Measurements from ENCODE around the gene IPCEF1.
"Not testable (repeated sequence)": the region's sequence is repeated elsewhere in the genome, so short reads cannot be mapped to it uniquely, and the experiment has no call there.

Gene IPCEF1

DNA sequence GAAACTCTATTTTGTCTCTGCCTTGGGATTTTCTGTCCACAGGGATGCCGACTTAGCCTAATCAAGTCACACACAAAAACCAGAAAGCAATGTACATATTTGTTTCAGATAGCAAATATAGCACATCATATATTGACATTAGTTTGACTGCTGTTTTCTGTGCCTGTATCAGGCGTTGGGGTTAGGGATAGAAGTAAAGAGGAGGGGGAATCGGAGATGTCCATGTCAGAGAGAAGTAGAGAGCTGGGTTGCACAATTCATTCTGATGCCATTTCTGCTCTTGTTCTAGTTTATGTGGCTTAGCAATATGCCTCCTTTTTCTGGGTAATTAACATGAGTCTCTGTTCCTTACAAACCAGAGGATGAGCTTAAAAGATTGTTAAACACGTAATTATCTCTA lies 14.7 kb upstream of the IPCEF1 start:
- DNase-seq (ENCODE audit: low spot score), result no peak

DNA sequence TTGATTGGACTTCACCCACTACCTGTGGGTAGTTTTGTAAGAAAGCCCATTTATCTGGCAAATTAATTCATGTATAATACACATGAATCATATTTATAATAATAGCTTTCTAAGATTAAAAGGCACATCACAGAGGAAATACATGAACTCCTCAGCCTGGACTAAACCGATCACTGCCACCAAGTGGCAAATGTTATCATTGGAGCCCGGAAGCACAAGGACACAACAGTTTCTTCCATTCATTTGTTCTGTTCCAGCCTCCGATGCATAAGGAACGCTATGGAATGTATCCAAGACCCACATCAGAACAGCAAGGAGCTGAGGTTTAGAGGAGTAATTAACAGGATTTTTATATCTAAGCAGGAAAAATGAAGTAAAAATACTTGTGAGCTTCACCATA lies 13.9 kb upstream of the IPCEF1 start:
- DNase-seq (ENCODE audit: low spot score), result no peak

DNA sequence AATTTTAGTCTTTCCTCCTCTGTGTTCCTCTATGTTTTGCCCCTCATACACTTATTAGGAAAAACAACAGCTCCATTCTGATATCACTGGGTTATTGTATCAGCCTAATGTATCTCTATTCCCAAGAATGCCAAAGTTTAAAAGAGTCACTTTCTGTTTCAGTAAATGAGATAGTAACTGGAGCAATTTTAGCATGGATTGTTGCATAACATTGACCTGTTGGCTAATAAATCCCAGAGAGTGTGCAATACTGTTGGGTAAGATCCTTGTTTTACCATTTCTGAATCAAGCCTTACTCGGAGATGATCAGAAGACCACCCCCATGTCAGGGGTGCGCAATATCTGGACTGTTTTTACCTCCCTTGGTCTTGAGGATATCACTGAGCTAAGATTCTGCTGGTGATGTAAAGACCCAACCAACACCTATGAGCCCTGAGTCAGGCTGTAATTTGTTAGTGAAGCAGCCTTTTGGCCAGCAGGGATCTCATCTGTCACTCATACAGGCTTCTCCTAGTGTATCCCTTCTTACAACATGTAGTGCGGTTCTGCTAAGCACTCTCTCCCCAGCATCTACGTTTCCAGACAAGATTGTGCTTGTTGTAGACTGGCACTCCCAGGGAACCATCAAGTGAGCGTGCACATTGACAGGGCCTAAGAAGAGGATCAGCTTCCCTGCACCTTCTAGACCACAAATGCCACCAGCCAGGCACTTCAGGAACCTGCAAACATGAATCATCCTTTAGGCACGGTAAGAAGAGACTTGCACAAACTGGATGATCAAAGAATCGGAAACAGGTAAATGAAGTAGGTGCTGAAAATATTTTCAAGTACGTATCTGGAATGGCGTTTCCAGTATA lies 11.5 kb upstream of the IPCEF1 start:
- no peak for DNase-seq (ENCODE audit: low spot score)

DNA sequence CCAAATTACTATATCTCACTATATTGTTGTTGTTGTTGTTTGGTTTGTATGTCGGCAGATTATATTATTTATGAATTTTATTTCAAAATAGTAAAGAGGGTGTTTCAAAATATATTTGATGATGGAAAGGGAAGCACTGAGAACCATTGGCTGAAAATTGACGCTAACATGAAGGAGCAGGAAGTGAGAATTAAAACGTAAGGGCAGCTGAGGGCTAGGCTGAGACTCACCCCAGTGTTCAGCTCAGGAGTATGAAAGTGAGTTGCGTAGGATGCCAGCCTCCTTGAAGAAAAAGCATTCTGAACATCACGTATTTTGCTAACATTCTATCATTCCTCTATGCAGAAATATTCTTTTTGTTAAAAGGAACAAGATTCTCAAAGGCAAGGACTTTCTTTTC lies 10.7 kb upstream of the IPCEF1 start:
- DNase-seq (ENCODE audit: low spot score), result no peak

DNA sequence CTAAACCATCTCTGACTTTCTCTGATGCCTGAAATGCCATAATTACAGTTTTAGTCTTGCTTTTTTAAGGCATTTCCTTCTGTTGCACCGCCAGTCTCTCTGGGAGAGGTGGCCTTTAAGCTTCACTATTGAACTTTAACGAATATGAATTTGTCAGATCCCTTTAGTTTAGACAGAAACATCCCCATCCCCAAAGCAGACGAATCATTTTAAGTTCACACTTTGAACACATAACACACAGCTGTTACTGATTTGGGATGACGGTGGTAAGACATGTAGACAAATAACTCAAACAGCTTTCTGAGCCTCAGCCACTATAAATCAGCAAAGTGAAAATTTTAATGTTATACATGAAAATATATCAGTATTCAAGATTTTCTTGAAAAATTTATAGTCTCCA lies 7.2 kb upstream of the IPCEF1 start:
- DNase-seq (ENCODE audit: low spot score), result no peak

DNA sequence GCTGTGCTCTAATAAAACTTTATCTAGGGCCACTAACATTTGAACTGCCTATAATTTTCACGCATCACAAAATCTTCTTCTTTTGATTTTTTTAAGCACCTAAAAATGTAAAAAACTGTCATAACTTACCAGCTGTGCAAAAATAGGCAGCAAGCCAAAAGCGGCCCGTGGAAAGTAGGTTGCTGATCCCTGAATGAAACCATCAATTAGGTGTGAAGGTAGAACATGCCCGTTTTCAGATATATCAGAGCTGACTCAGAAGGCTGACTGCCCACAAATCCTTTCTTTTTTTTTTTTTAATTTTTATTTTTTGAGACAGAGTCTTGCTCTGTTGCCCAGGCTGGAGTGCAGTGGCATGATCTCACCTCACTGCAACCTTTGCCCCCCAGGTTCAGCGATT lies 4.9 kb upstream of the IPCEF1 start:
- DNase-seq (ENCODE audit: low spot score), result no peak

DNA sequence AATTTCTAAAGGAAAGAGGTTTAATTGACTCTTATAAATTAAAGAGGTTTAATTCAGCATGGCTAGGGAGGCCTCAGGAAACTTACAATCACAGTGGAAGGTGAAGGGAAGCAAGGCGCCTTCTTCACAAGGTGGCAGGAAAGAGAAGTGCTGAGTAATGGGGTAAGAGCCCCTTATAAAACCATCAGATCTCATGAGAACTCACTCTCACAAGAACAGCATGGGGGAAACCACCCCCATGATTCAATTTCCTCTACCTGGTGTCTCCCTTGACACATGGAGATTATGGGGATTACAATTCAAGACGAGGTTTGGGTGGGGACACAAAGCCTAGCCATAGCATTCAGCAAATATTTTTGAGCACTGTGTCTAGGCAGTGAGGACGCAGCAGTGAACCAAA lies 3.9 kb upstream of the IPCEF1 start:
- no peak for DNase-seq (ENCODE audit: low spot score)

DNA sequence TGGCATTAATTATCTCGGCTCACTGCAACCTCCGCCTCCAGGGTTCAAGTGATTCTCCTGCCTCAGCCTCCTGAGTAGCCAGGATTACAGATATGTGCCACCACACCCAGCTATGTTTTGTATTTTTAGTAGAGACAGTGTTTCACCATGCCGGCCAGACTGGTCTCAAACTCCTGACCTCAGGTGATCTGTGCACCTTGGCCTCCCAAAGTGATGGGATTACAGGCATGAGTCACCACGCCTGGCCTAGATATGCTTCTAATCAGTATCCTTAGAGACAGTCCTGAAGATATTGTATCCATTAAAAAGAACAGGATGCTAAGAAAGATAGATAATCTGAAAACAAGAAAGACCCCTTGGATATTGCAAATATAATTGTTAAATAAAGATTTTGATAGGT lies 3.1 kb upstream of the IPCEF1 start:
- no peak for DNase-seq (ENCODE audit: low spot score)

DNA sequence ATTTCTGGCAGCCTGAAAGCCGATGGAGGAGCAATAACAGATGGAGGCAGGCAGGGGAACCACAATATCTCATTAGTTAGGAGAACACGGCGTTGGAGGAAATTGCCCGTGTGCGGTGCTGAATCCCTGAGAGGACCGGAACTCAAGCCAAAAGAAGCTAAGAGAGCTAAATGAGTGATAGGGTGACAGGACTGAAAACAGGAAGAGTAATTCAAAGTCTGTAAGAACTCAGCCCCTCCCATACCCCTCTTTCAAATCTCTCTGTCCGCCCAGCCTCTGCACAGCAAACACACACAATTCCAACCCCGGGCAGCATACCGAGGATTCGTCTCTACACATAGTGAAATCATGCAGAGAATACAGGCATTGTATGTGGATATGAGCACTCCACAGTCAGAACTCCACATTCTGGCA lies 2.6 kb upstream of the IPCEF1 start:
- no peak for DNase-seq (ENCODE audit: low spot score)

DNA sequence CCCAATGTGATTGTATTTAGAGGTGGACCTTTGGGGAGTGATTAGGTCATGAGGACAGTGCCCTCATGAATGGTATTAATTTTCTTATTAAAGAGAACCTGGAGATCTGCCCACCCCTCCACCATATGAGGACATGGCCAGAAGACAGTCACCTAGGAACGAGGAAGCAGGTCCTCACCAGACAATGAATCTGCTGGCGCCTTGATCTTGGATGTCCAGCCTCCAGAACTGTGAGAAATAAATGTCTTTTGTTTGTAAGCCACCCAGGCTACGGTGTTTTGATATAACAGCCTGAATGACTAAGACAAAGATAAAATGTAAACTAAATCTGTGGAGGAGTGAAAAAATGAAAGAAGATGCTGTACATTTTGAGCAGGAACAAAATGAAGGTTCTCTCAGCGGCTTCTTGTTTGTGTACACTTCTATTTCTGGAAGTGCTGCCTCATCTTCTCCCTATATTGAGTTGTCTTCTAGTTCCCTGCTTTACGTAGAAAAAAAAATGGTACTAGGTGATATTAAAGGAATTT lies 1.5 kb upstream of the IPCEF1 start:
- no peak for DNase-seq (ENCODE audit: low spot score)

DNA sequence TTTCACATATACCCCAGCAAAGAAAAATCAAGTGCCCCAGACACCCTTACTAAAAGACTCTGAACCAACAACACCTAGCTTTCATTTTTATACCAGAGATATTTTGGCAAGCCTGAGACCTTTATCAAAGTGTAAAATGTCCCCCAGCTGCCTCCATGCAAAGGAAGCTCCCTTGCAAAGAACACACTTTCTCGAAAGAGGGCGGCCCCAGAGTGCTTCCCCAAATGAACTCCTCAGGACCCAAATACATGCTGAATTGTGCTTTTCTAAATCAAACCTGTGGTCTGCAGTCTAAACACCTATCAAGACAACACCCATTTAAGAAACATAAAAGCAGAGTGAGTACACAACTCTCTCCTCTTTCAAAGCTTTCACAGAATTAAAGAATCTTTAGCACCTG lies 490 bp downstream of the IPCEF1 start:
- DNase-seq (ENCODE audit: low spot score), result no peak

DNA sequence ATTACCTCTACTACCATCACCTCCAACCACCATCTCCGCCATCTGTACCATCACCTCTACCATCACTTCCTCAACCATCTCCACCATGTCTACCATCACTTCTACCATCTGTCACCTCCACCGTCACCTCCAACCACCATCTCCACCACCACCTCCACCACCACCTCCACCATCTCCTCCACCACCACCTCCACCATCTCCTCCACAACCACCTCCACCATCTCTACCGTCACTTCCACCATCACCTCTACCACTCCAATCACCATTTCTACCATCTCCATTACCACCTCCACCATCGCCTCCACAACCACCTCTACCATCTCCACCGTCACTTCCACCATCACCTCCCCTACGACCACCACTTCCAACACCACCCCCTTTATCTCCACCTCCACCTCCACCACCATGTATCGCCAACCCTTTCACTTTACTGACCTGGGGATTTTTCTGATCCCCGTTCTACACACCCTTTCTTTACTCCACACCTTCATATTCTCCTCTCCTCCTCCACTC lies 2.3 kb downstream of the IPCEF1 start:
- no peak for DNase-seq (ENCODE audit: low spot score)

DNA sequence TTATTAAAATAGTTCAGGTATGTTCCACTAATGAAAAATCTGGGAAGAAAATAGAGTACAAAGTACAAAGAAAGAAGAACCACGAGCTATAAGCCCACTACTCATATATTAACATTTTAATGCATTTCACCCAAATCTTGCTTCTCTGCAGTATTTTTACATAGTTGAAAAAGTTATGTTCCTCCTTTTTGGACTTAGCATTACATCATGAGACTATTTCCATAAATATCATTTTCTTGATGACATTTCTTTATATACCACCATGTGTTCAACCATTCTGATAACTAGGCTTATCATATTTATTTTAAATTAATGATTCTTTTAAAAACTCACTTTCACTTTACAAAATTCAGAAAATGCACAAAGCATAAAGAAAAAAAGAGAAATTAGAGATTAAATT lies 3.0 kb downstream of the IPCEF1 start:
- no peak for DNase-seq (ENCODE audit: low spot score)

DNA sequence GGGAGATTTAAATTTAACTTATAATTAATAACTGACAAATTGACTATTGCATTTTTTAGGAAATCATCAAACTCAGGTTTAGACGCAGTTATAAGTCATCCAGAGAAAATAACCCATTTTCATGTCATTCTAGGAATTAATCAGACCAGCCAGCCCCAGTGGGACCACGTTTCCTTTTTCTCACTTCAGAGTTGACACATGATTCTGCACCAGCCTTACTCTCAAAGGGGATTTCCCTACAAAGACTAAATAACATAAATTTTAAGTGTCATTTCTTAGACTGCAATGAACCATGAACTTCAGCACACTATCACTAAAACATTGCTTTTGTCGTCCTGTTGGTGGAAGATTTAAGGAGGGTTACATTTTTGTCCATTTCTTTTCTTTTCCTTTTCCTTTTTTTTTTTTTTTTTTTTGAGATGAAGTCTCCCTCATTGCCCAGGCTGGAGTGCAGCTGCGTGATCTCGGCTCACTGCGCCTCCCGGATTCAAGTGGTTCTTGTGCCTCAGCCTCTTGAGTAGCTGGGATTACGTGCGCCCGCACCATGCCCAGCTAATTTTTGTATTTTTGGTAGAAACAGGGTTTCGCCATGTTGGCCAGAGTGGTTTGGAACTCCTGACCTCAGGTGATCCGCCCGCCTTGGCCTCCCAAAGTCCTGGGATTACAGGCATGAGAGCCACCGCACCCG lies 3.6 kb downstream of the IPCEF1 start:
- no peak for DNase-seq (ENCODE audit: low spot score)

DNA sequence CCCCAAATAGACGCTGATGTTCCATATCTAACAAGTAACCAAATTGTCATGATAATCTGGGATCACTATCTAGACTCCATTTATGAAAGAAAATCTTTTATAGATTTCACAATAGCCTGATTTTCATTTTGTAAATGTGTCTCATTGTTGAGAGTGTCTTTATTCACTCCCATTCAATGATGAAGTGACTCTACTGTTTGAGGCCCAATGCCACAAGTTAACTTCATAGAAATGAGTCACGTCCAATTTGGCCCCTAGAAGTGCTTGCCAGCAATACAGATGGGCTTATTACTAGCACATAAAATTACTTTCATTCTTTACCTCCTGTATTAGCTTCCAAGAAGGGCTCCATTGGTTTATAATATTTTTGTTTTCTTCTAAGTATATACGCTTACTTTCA lies 6.3 kb downstream of the IPCEF1 start:
- no peak for DNase-seq (ENCODE audit: low spot score)

DNA sequence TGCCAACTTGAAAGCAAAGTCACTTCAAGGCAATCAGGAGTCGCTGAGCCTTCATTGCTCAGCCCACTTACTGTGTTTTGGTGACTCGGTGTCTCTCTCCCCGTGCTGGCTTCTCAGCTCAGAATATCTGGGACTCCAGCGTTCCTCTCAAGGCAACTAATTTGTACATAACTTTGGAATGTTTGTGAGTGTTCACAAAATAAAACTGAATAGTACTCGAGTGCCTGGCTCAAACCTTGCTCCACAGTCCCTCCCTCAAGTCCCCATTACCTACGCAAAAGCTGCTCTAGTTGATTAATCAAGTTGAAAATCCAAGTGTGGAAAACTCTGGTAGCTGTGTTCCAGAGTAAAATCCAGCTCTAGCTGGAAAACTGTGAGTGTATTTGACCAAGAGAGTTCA lies 8.6 kb downstream of the IPCEF1 start:
- no peak for DNase-seq (ENCODE audit: low spot score)

DNA sequence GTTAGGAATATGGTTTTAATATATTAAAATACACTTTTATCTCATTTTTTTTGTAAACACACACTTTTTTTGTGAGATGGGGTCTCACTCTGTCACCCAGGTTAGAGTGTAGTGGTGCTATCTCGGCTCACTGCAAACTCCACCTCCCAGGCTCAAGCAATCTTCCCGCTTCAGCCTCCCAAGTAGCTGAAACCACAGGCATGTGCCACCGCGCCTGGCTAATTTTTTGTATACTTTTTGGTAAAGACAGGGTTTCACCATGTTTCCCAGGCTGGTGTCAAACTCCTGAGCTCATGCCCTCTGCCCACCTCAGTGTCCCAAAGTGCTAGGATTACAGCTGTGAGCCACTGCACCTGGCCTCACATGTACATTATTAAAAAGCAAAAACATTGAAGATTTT lies 10.8 kb downstream of the IPCEF1 start:
- DNase-seq (ENCODE audit: low spot score), result no peak

DNA sequence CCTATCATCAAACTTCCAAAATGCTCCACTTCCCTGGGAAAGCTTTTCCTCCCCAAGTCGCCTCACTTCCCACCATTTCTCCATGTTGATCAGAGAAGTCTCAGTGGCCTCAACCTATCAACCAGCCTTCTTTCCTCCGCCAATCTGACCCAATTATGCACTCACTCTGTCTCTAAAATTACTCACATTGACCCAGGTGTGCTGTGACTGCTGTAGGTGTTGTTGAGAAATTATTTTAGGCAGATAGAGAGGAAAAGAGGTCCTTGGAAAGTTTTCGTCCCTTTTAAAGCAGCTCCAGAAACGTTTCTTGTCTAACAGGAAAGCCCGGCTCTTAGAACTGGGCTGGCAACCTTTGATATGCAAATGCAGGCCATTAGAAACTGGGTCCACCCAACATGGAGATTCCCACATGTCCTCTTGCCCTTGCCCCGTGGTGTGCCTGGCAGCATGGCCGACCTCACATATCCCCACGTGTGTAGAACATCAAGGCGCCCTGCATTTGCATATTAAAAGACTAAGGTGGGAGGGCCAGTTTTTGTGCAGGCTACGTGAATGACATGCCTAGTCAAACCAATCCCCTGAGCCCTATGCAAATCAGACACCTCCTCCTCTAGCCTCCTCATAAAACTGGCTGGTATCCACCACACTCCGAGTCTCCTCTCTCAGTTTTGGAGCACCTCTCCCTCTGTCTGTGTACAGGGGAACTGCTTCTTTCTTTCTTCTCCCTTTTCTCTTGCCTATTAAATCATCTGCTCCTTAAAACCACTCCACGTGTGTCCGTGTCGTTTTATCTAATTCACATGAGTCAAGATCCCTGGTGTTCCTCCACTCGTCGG lies 12.9 kb downstream of the IPCEF1 start:
- DNase-seq (ENCODE audit: low spot score), result no peak

DNA sequence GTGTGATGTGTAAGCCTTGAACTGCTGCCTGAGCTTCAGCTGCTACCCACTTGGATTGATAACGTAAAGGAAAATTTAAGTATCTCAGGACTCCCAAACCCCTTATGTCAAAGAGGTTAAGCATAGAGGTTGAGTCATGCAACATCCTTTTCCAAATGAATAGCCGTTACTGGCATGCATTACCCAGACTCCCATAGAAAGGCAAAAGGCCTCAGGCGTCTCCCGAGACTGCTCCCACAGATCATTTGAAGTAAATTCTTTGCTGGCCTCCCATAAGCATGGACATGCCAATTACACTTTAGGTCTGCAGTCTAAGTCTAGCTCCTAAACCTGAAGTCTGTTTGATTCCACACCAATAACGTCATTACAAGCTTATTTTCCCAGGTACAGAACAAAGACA lies 14.7 kb downstream of the IPCEF1 start:
- no peak for DNase-seq (ENCODE audit: low spot score)

DNA sequence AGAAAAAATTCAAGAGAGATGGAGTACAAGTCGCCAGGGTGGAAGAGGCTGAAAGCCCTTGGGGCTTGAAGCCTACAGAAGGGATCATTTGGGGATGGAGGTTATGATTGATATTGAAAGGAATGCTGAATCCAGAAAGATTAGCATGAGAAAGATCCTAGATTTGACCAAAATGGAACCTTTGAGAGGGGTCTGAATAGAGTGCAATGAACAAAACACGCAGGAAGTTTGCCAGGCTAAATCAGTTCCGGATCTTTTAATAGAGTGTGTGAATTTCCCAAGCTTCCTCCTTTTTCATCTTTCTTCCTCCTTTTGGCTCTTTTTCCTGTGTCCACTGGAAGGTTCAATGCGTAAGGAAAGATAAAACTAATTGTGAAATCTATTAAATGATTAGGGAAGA lies 15.3 kb downstream of the IPCEF1 start:
- DNase-seq (ENCODE audit: low spot score), result no peak

DNA sequence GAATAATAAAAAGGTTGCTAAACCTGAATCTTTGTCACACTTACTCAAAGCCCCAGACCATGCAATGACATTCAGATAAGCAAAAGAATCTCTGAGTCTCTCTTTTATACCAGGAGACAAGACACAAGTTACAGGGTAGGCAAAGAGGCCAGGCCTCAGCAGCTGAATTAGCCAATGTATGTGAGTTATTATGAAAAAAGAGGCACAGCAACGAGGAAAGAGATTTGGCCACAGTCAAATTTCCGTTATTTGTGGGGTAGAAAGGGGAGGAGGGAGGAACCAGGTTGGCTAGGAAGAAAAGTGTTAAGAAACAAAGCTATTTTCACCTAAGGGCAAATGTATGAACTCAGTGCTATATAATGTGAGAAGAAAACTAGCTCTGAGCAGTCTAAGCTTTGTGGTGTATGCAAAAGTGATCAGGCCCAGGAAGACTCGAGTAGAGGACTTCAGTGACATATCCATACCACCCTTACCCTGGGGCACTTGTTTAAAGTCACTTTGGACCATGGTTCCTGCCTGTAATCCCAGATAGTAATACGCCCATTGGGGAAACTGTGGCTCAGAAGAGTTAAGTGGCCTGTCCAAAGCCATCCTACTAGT lies 19.1 kb downstream of the IPCEF1 start:
- no peak for DNase-seq (ENCODE audit: low spot score)

DNA sequence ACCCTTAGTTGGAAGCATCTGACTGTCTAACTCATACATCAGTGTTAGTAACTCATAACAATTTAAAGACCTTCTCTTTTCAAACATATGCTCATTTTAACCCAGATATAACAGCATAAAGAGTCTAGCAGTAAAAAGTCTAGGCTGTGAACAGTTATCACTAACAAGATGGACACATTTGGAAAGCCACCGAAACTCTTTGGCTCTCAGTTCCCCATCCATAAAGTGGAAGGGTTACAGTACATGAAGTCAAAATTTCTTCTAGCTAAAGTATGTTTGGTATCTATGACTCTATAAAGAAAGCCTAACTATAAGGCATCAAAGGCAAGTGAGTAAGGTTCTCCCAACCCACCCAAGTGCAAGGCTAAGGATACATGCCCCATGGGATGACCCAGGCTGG lies 22.5 kb downstream of the IPCEF1 start:
- not testable (repeated sequence) for DNase-seq (ENCODE audit: low spot score)

Measured in LoVo (cell line).